Smooth muscle cell (in vitro differentiated cells): ENCODE results near the gene NEURL1B. TPM values are rescaled to one million over a fixed set of nuclear protein-coding genes. Genes with fewer than 3 reads are reported as not detected.

ENCODE experiments used
- DNase-seq: peaks from one replicate; lab custom pipeline; 2025; ENCODE audit not compliant: unreplicated experiment; lab: John Stamatoyannopoulos, UW
- H2AFZ ChIP-seq: fragments of 200-600 bp; sonication (generic); 2 replicates; pipeline ENCODE4 v1.6.0; 2016; ENCODE audit warnings: antibody characterized with exemption, low read depth, mild to moderate bottlenecking
- H3F3A ChIP-seq: fragments of 200-600 bp; sonication (generic); 2 replicates; pipeline ENCODE4 v1.6.0; 2017; ENCODE audit warnings: antibody characterized with exemption, low read depth
- H3K27ac ChIP-seq: fragments of 200-600 bp; sonication (generic); 2 replicates; pipeline ENCODE4 v1.5.1; 2016; ENCODE audit warnings: low read depth, mild to moderate bottlenecking
- H3K27me3 ChIP-seq: fragments of 200-600 bp; sonication (generic); 2 replicates; pipeline ENCODE4 v1.6.1; 2016; ENCODE audit warnings: low read depth, mild to moderate bottlenecking
- H3K36me3 ChIP-seq: fragments of 200-600 bp; sonication (generic); 2 replicates; pipeline ENCODE4 v1.5.1; 2016; ENCODE audit warnings: low read depth
- H3K4me1 ChIP-seq: fragments of 200-600 bp; sonication (generic); 2 replicates; pipeline ENCODE4 v1.5.1; 2016; ENCODE audit warnings: low read depth
- H3K4me2 ChIP-seq: fragments of 200-600 bp; sonication (generic); 2 replicates; pipeline ENCODE4 v1.6.0; 2016; ENCODE audit warnings: mild to moderate bottlenecking
- H3K4me3 ChIP-seq: fragments of 200-600 bp; sonication (generic); 2 replicates; pipeline ENCODE4 v1.5.1; 2016; ENCODE audit warnings: mild to moderate bottlenecking
- H3K79me2 ChIP-seq: fragments of 200-600 bp; sonication (generic); 2 replicates; pipeline ENCODE4 v1.6.0; 2016; ENCODE audit warnings: low read depth, mild to moderate bottlenecking
- H3K9ac ChIP-seq: fragments of 200-600 bp; sonication (generic); 2 replicates; pipeline ENCODE4 v1.6.0; 2016; ENCODE audit warnings: low read depth
- H3K9me3 ChIP-seq: fragments of 200-600 bp; sonication (generic); replicated peaks from 2 replicates; pipeline ENCODE4 v1.5.1; 2016; ENCODE audit warnings: low read depth
- H4K20me1 ChIP-seq: fragments of 200-600 bp; sonication (generic); 2 replicates; pipeline ENCODE4 v1.6.0; 2016; ENCODE audit warnings: low read depth
- CTCF ChIP-seq: fragments of 200-600 bp; sonication (generic); IDR thresholded peaks from 2 replicates; pipeline ENCODE4 v1.5.1; 2017; ENCODE audit warnings: borderline replicate concordance, mild to moderate bottlenecking, antibody characterized with exemption; ENCODE audit not compliant: insufficient read depth, poor library complexity, severe bottlenecking
- WGBS: methylation state at CpG from one replicate; pipeline ENCODE4 v1.1.7; 2016; ENCODE audit warnings: low lambda C conversion rate; 5-methylcytosine and 5-hydroxymethylcytosine counted together
- polyA plus RNA-seq: library from polyadenylated mRNA; unstranded; fragments of >200 nt; fragmentation: Nextera tagmentation; extraction: Ambion mirVana; gene quantifications from 2 replicates; pipeline ENCODE4 v1.2.1, GENCODE V29; 2016
- total RNA-seq: library from RNA; depleted of rRNA; stranded (reverse); fragments of >200 nt; gene quantifications from 2 replicates; pipeline ENCODE4 v1.2.3, GENCODE V29; 2014

NEURL1B gene
- total and polyA plus RNA-seq, 2 experiments from 2014 or later = 3.7 to 10.0 TPM

DNA sequence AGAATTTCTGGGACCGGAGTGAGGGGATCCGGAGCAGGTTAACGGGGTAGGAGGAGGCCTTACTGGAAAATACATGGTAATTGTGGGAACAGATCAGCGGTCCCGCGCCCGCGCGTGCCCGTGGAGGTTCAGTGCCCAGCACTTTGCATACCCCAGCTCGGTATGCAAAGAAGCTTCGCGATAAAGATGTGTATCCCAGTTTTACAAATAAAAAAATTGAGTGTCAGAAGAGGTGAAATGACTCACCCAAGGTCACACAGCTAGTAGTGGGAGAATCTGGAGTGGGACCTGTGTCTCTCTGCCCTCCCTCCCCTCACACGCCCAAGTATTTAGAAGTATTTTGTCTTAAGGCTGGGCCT lies 967 bp downstream of the NEURL1B start:
- DNase-seq = no peak
- peak overlapping the region; percentile 76 for H3K4me3 ChIP-seq

DNA sequence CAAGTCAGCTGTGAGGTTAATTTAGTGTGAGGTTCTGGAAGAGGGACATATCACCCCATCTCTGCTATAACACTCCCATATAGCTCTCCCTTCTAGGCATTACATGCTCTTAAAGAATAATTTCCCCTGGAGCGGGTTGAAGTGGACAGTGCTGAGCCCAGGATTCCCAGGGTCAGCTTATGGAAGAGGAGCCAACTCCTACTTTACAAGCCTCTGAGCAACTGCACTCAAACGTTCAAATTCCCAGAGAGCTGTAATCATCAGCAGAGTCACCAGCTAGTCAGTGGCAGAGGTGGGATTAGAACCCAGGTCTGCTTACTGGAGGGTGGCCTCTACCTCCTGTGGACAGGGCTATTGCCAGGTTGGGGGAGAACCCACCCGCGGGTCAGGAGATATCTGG lies 1.4 kb downstream of the NEURL1B start:
- H3K4me2 ChIP-seq = peak overlapping the region; percentile 94
- peaks cover 20% of the 10 kb centered on the region for H4K20me1 ChIP-seq
- no peak for TF ChIP-seq CTCF
- no peaks in the 10 kb centered on the region for H3K9me3 ChIP-seq
- H3K9ac ChIP-seq = no peak overlapping the region
- DNase-seq = no peak
- peak overlapping the region; percentile 76 for H3K4me3 ChIP-seq
- peaks cover 27% of the 10 kb centered on the region for H3K4me1 ChIP-seq
- no peaks in the 10 kb centered on the region for H3K27me3 ChIP-seq
- H3K79me2 ChIP-seq = peaks cover 46% of the 10 kb centered on the region
- H2AFZ ChIP-seq = no peak overlapping the region
- peak overlapping the region; percentile 44 for H3K27ac ChIP-seq
- WGBS = 55% methylated on average over 4 of the region's 4 CpGs
- no peaks in the 10 kb centered on the region for H3K36me3 ChIP-seq
- peaks cover 18% of the 10 kb centered on the region for H3F3A ChIP-seq

More for the DNA sequence above, 967 bp downstream of the NEURL1B start:
- Histone ChIP-seq H3F3A (peaks cover 14% of the 10 kb centered on the region), H3K4me1 (peaks cover 23% of the 10 kb centered on the region), H3K27ac (peak overlapping the region; percentile 44), H3K27me3 (no peaks in the 10 kb centered on the region), H3K36me3 (no peaks in the 10 kb centered on the region), H3K9ac (peak overlapping the region; percentile 60), H3K79me2 (peaks cover 45% of the 10 kb centered on the region), H4K20me1 (peaks cover 20% of the 10 kb centered on the region), H3K9me3 (no peaks in the 10 kb centered on the region), H2AFZ (peak overlapping the region; percentile 69), H3K4me2 (peak overlapping the region; percentile 94)
- 26% methylated on average over 14 of the region's 14 CpGs for WGBS
- TF ChIP-seq CTCF = no peak

GRCh38 chr5:172642926-172643871 lies 2.1 kb downstream of the NEURL1B start:
- Histone ChIP-seq H2AFZ (no peak overlapping the region), H3F3A (peaks cover 18% of the 10 kb centered on the region), H3K9me3 (no peaks in the 10 kb centered on the region), H4K20me1 (peaks cover 20% of the 10 kb centered on the region), H3K4me2 (peak overlapping the region; percentile 94), H3K79me2 (peaks cover 46% of the 10 kb centered on the region), H3K4me1 (peaks cover 28% of the 10 kb centered on the region), H3K36me3 (no peaks in the 10 kb centered on the region), H3K27me3 (no peaks in the 10 kb centered on the region), H3K4me3 (peak overlapping the region; percentile 76), H3K27ac (peak overlapping the region; percentile 44), H3K9ac (no peak overlapping the region)
- DNase-seq = no peak
- no peak for TF ChIP-seq CTCF
- whole genome bisulfite sequencing = 69% methylated on average over 16 of the region's 16 CpGs
